ENCODE data around the gene PPP6R2.

- TF ChIP-seq, protein P1, sequence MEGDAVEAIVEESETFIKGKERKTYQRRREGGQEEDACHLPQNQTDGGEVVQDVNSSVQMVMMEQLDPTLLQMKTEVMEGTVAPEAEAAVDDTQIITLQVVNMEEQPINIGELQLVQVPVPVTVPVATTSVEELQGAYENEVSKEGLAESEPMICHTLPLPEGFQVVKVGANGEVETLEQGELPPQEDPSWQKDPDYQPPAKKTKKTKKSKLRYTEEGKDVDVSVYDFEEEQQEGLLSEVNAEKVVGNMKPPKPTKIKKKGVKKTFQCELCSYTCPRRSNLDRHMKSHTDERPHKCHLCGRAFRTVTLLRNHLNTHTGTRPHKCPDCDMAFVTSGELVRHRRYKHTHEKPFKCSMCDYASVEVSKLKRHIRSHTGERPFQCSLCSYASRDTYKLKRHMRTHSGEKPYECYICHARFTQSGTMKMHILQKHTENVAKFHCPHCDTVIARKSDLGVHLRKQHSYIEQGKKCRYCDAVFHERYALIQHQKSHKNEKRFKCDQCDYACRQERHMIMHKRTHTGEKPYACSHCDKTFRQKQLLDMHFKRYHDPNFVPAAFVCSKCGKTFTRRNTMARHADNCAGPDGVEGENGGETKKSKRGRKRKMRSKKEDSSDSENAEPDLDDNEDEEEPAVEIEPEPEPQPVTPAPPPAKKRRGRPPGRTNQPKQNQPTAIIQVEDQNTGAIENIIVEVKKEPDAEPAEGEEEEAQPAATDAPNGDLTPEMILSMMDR (conservative IDR thresholded peaks at IDR 0.05): no peak
- 0 out of 2 replicates have a peak, but pooled peaks have one; percentile 24 for TF ChIP-seq ZFX (IDR thresholded peaks at IDR 0.05)
Measured at GRCh38 chr22:50305393-50305922, 37.7 kb upstream of the PPP6R2 start.

Measured in C4-2B (cell line).